Adrenal gland (tissue), 5 donors: ENCODE measurements around the gene PTPN14.

Source experiments
- POLR2A ChIP-seq, 2 donors: fragments of 450-650 bp; IDR thresholded peaks; one replicate each; pipeline ENCODE4 v1.6.1; 2017; ENCODE audit warnings: antibody characterized with exemption in 2 of 2, mild to moderate bottlenecking in 2 of 2, moderate library complexity in 1 of 2
- TF ChIP-seq, protein P1 (sequence below), 6 experiments: fragments of 450-650 bp in 4 of 6; fragments of 200-600 bp in 2 of 6; sonication (generic) in 1 of 6; IDR thresholded peaks; 1 replicate in 5 of 6; 2 replicates in 1 of 6; pipeline versions ENCODE4 v1.5.1 to v1.8.0; 2016 to 2021; ENCODE audit warnings: antibody characterized with exemption in 6 of 6, mild to moderate bottlenecking in 2 of 6, moderate library complexity in 1 of 6
- donor health status: DM: no; HTN: no; CAD: no.

DNA sequence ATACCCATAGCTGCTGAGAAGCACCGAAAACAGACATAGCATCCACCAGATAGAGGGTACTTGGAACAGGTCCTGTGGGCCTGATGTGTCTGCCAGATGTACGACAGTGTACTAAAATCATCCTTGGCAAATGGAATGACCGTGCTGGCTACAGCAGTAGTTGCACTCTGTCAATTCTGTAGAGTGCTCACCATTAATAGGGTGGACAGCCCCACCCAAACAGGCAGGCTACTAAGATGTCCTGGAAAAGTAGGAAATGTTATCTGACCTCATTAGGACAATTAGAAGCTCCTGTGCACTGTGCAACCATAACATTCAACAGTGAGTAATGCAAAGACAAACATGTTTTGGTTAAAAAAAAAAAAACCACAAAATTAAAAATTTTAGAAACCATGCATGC lies 106.2 kb downstream of the PTPN14 start:
- TF ChIP-seq, protein P1, sequence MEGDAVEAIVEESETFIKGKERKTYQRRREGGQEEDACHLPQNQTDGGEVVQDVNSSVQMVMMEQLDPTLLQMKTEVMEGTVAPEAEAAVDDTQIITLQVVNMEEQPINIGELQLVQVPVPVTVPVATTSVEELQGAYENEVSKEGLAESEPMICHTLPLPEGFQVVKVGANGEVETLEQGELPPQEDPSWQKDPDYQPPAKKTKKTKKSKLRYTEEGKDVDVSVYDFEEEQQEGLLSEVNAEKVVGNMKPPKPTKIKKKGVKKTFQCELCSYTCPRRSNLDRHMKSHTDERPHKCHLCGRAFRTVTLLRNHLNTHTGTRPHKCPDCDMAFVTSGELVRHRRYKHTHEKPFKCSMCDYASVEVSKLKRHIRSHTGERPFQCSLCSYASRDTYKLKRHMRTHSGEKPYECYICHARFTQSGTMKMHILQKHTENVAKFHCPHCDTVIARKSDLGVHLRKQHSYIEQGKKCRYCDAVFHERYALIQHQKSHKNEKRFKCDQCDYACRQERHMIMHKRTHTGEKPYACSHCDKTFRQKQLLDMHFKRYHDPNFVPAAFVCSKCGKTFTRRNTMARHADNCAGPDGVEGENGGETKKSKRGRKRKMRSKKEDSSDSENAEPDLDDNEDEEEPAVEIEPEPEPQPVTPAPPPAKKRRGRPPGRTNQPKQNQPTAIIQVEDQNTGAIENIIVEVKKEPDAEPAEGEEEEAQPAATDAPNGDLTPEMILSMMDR (IDR thresholded peaks at IDR 0.05): no peak
- no peak for TF ChIP-seq POLR2A (IDR thresholded peaks at IDR 0.05)
